Activated CD4-positive, alpha-beta T cell treated with anti-CD3 and anti-CD28 coated beads, Interleukin-2, amount 50 U/mL, for 16 hours (primary cell): ENCODE data around the gene BASP1.
"Not testable (repeated sequence)": the region's sequence is repeated elsewhere in the genome, so short reads cannot be mapped to it uniquely, and the experiment has no call there.

ENCODE experiments used
- DNase-seq: peaks from one replicate; pipeline ENCODE4 v3.0.0-alpha.2; 2020

The BASP1 gene

DNA sequence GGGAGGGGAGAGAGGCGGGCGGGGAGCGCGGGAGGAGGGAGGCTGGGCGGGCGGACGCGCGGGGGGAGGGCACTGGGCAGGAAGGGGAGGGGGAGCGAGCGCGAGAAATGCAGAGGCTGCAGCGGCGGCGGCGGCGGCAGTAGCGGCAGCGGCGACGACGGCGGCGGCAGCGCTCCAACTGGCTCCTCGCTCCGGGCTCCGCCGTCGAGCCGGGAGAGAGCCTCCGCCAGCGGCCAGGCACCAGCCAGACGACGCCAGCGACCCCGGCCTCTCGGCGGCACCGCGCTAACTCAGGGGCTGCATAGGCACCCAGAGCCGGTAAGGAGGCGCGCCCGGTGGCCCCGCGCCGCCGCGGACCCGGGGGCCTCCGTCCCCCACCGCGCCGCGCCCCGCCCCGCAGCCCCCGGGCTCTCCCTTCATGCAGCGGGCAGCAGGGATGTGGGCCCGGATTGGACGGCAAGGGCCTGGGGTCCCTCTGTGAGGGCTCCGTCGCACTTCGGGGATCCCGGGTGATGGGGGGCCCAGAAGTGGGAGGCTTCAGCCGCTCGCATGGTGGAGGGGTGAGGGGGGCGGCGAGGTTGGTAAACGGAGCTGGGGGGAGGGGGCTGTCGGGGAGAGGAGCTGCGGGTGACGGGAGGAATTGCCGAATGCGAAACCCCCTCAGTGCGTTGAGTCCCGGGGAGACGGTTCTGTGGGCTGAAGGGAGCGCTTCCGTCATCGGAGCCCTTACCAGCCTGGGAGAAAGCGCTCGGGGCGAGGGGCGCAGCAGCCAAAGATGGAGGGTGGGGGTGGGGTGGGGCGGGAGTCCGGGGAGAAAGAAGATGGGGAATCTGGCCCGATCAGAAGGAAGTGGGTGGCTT is at the start of gene BASP1:
TSS of gene BASP1 (plus strand) at position 139 of the 860 bp plus-strand sequence. CDS start 57,586 bp downstream, outside the sequence.
- peak; percentile 8 for DNase-seq

GRCh38 chr5:17169507-17169906 is 47.9 kb upstream of the BASP1 start:
- no peak for DNase-seq

DNA sequence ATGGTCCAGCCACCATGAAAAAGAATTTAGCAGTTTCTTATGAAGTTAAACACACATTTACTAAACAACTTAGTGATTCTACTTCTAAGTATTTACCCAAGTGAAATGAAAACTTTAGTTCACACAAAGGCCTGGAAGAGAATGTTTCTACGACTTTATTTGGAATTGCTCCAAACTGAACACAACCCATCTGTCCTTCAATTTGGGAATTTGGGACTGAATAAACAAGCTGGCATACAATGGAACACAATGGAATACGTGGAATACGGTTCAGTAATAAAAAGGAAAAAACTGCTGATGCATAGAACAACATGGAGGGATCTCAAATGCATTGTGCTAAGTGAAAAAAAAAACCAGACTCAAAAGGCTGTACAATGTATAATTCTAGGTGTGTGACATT is 44.6 kb upstream of the BASP1 start:
- DNase-seq, result no peak

DNA sequence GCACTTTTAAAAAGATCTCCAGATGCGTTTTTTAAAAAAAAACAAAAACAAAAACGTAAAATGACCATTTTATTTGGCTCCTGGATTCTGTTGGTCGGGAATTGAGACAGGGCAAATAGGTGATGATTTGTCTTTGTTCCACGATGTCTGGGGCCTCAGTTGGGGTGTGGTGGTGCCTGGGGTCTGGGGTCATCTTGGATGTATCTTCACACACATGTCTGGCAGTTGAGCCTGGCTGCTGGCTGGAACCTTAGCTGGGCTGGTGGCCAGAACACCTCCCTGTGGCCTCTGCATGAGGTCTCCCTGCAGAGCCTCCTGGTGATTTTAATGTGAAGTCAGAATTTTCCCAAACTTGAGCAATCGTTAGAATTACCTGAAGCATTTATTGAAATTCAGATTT is 42.5 kb upstream of the BASP1 start:
- no peak for DNase-seq

GRCh38 chr5:17177501-17178372 is 39.7 kb upstream of the BASP1 start:
- DNase-seq, result no peak

- DNase-seq, result no peak
These were observed 39.1 kb upstream of the BASP1 start for GRCh38 chr5:17178373-17178675.

DNA sequence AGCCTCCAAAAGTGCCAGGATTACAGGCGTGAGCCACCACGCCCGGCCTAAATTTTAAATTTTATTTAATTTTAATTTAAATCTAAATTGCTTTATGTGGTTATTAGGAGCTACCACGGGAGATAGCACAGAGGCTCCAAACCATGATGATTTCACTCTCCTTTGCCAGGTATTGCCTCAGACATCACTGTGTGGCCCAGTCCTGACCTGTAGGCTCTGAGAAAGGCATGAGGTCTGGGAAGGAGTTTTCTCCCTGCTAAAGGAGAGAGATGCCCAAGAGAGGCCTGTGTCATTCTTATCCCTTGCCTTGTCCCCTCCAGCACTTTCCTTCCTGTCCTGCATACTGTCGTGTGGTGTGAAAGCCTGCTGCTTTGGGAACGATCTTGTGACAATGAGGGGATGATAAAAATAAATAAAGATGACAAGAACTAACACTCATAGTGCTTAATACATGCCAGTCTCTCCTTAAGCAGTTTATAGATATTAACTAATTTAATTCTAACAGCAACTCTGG is 37.0 kb upstream of the BASP1 start:
- no peak for DNase-seq

- DNase-seq, result no peak
These were observed 36.3 kb upstream of the BASP1 start for GRCh38 chr5:17180864-17181723.

DNA sequence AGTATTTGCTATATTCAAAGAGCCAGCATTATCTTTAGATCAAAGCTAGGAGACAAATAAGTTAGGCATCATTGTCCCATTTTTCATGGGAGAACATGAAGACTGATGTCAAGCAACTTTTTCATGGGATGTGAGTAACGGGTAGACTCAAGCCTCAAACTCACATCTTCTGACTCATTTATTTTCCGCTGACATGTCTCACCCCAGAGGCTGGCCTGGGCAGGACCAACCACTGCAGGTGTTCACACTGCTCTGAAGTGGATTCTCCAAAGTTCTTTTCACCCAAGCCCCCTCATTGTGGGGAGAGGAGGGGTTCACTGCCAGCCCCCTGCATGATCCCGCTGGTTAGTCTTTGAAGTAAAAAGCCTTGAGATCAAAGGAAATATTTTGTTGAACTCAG is 34.9 kb upstream of the BASP1 start:
- DNase-seq, result no peak

DNA sequence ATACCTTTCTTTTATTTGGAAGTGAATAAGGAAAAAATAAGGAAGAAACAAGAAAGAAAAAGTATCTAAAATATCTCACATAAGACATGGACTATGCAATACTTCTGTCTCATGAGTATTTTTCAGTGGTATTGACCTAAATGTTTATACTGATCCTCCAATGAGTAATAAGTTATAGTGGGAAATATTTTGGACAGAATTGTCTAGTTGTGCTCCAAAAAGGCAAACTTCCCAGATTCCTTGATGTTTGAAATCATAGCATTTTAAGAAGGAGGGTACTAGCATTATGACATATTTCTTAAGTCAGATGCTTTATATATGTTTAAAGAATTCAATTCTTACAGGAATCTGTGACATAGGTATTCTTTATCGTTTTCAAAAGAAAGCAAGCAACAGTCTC is 34.5 kb upstream of the BASP1 start:
- no peak for DNase-seq

DNA sequence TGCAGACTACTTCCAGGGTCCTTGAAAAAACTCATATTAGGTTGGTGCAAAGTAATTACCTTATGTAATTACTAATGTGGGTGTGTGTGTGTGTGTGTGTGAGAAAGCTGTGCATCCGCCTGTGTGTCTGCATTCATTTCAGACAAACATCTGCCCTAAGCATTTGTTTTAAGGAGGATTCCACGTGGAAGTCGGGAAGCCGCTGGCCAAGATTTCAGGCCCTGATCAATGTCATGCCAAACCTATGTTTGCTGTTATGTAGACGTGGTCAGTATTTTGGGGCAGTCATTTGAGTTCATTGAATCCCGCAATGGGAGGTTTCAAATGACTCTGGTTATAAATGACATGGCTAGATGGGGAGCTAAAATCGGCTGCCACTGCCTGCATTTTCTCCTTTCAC is 33.6 kb upstream of the BASP1 start:
- no peak for DNase-seq

DNA sequence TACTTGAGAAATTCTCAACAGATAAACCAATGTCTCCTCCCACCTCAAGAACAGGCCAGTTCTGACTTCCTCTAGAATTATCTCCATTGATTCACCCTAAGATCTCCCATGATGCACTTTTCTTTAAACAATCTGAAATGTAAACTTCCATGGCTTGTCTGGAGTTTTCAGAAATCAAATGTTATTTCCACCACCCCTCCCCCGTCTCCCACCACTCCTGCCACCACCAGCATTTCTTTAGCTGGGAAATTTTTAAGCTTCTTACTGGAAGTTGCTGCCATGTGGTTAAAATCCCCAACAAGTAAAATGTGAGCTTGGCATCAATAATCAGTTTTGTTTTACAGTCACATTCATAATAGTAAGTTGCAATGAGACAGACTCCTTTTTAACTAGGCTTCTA is 32.8 kb upstream of the BASP1 start:
- DNase-seq, result no peak

- DNase-seq, result no peak
These were observed 32.1 kb upstream of the BASP1 start for GRCh38 chr5:17185349-17185748.

GRCh38 chr5:17185773-17186172 is 31.7 kb upstream of the BASP1 start:
- DNase-seq, result no peak

DNA sequence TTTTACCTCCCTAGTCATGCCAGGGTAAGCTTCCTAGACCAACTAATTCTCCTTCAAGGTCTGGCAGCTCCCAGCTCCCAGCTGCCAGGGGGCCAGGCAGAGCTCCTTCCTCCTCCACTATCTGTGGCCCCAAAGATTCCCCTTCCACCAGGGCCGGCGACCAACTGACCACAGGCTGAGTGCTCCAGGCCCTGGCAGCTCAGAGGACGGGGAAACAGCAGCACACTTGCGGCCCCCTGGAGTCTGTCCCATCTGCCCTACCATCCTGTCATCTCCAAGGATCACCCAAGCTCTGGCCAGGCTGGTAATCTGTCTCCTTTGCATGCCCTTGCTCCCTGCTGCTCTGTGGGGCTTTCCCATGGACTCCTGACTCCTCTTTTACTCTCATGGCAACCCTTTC is 31.2 kb upstream of the BASP1 start:
- no peak for DNase-seq

DNA sequence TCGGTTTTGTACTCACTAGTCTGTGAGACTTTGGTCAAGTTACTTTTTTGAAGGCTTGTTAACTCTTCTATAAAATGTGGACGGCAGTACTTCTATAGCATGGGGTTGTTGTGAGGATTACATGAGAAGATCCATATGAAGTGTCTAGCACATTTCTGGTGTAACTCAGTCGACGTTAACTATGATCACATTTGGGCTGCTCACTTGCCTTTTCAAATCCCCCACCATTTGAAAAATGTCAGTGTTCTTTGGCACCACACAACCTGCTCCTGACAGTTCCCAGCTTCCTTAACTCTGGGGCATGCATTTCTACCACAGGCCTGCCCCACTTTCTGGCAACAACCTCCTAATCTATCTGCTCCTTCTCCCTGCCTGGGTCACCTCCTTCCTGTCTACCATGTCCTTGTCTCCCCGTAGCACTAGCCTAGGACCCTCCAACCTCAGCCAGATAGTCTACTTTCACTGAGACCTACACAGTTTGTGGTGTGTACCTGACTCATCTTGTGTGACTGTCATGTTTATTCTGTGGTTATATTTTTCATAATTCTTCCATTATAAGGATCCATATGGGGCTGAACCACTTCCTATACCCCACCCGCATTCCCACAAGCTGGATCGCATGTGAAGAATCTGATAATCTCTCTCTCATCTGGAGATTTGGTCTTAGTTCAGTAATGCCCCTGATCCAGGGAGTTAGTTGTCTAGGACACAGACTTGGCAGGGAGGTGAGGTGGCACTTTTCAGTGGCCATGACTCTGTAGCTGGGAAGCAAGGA is 30.2 kb upstream of the BASP1 start:
- no peak for DNase-seq

DNA sequence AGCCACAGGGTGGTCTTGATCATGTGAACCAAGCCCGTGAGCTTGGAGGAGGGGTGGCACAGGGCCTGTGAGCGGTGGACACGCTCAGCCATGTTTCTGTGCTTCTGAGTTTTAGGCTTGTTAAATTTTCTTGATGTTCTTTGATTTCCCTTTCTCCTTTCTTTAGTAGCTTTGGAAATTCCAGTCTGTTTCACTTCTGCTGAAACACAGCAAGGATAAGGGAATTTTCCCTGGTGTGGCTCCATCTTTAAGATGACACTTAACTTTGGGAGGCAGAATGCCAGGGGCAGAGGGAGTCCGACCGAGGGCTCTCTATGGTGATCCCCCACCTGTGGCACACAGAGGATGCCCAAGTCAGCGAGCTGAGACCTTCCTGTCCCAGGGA is 29.7 kb upstream of the BASP1 start:
- no peak for DNase-seq

DNA sequence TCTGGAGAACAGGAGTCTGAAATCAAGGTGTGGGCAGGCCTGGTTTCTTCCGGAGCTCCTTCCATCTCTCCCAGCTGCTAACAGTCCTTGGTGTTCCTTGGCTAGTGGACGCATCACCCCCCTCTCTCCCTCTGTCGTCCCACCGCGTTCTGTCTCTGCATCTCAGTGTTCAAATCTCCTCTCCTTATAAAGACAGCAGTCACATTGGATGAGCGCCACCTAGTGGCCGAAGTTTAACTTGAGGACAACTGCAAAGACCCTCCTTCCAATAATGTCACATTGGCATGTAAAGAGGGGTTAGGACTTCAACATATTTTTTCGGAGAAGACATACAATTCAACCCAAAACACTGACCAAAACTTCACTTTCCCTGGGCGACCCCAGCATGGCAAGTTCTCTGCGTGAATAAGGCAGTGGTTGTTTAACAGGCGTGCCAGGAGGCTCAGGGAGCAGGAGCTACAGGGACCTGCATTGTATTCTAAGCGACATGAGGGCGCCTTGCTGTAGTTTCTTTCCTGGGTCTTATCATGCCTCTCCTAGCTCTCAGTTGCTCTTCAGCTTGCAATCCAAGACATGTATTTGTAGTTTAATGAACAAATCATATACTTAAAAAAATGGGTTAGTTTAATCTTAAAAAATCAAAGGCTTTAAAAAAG is 27.9 kb upstream of the BASP1 start:
- DNase-seq, result peak; percentile 58

DNA sequence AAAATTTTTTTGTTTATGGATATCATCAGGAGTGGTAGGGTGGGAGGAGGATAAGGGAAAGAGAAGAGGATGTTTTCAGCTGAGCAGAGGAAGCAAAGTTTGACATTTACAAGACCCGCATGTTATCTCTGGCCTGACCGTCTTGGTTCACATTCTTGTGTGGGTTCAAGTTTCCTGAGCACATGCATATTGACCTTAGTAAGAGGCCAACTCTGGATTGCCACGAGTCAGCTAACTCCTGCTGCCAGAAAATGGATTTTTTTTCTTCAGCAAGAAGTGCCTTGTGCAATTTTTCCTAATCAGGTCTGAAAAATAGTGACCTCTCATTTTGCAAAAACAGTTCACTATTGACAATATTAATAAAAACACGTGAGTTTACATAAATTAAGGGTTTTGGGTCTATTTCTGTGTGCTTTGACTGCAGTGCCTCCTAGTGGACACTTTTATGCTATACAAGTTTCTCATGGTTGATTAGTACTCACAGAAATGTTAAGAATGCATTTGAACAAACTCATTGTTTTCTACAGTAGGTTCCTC is 27.1 kb upstream of the BASP1 start:
- DNase-seq, result peak; percentile 32

- DNase-seq, result no peak
These were observed 26.5 kb upstream of the BASP1 start for GRCh38 chr5:17190799-17191391.

DNA sequence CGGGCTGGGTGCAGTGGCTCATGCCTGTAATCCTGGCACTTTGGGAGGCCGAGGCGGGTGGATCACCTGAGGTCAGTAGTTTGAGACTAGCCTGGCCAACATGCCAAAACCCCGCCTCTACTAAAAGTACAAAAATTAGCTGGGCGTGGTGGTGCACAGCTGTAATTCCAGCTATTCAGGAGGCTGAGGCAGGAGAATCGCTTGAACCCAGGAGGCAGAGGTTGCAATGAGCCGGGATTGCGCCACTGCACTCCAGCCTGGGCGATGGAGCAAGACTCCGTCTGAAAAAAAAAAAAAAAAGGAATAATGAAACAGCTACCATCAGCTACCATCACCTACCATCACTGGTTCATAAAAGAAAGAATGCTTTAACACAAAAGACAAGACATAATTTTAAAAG is 25.9 kb upstream of the BASP1 start:
- DNase-seq, result not testable (repeated sequence)
